Gastrocnemius medialis (tissue), 4 donors: ENCODE results near the gene TAS1R3.
A peak's percentile ranks its signal among the peaks of the same experiment; 100 is the strongest.

Source experiments
- CTCF ChIP-seq, 5 experiments: fragments of 450-650 bp in 3 of 5; fragments of 200-600 bp in 2 of 5; sonication (generic) in 2 of 5; IDR thresholded peaks in 4 of 5; conservative IDR thresholded peaks in 1 of 5; 1 replicate in 4 of 5; 2 replicates in 1 of 5; pipeline ENCODE4 v1.5.1; 2016 to 2019; ENCODE audit warnings: antibody characterized with exemption in 5 of 5, mild to moderate bottlenecking in 3 of 5, moderate library complexity in 3 of 5
- POLR2A ChIP-seq, 2 donors: fragments of 450-650 bp; IDR thresholded peaks; one replicate each; pipeline ENCODE4 v1.6.1; 2017; ENCODE audit warnings: antibody characterized with exemption in 2 of 2, mild to moderate bottlenecking in 2 of 2, moderate library complexity in 2 of 2

- no peak for TF ChIP-seq POLR2A (IDR thresholded peaks at IDR 0.05)
- TF ChIP-seq CTCF (IDR thresholded peaks at IDR 0.05 in 4 of 5, conservative IDR thresholded peaks at IDR 0.05 in 1 of 5): peak; percentile 10 to 72 (median 60)
These were observed 40.8 kb upstream of the TAS1R3 start for GRCh38 chr1:1290238-1290731.
